ENCODE measurements around the gene TREML1.

- TF ChIP-seq, protein P1, sequence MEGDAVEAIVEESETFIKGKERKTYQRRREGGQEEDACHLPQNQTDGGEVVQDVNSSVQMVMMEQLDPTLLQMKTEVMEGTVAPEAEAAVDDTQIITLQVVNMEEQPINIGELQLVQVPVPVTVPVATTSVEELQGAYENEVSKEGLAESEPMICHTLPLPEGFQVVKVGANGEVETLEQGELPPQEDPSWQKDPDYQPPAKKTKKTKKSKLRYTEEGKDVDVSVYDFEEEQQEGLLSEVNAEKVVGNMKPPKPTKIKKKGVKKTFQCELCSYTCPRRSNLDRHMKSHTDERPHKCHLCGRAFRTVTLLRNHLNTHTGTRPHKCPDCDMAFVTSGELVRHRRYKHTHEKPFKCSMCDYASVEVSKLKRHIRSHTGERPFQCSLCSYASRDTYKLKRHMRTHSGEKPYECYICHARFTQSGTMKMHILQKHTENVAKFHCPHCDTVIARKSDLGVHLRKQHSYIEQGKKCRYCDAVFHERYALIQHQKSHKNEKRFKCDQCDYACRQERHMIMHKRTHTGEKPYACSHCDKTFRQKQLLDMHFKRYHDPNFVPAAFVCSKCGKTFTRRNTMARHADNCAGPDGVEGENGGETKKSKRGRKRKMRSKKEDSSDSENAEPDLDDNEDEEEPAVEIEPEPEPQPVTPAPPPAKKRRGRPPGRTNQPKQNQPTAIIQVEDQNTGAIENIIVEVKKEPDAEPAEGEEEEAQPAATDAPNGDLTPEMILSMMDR (conservative IDR thresholded peaks at IDR 0.05), result no peak
- TF ChIP-seq EZH2 (IDR thresholded peaks at IDR 0.05; ENCODE audit: low read depth), result no peak
Measured at GRCh38 chr6:41135062-41135832, 18.9 kb downstream of the TREML1 start.

All from PC-9 (cell line).